ENCODE results near the gene SH3TC1.

GRCh38 chr4:8152865-8153257 lies 46.2 kb upstream of the SH3TC1 start:
- TF ChIP-seq EZH2 (IDR thresholded peaks at IDR 0.05) (no peak), POLR2AphosphoS5 (IDR thresholded peaks at IDR 0.05; ENCODE audit: borderline replicate concordance, low read depth, low read length) (no peak), FOXP2 (optimal IDR thresholded peaks at IDR 0.05; ENCODE audit: control extremely low read depth, extremely low read length, insufficient read depth) (no peak)
